HS-27A (cell line): ENCODE results near the gene ABCA12.

ENCODE experiments used
- DNase-seq: peaks from one replicate; pipeline ENCODE4 v3.0.0-alpha.2; 2012; ENCODE audit warnings: low read depth, missing footprints

Gene ABCA12

DNA sequence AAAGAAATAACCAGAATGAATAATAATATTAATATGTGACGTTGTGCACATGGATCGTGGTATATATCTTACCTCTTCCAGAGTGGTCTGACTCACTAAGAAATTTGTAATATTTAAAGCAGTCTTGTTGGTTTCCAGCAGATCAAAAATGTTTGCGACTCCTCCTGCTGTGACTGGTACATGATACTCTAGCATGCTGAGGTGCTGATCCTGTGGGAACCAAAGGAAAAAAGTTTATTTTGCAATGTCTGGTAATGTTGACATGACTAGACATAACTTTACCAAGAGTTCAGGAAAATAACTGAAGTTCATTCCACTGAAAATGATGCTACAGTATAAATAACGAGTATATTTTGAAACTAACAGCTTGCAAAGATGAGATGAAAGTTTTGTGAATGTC is 204.4 kb downstream of the ABCA12 start:
- no peak for DNase-seq

- no peak for DNase-seq
These were observed 233.8 kb downstream of the ABCA12 start for GRCh38 chr2:214904634-214905033.

DNA sequence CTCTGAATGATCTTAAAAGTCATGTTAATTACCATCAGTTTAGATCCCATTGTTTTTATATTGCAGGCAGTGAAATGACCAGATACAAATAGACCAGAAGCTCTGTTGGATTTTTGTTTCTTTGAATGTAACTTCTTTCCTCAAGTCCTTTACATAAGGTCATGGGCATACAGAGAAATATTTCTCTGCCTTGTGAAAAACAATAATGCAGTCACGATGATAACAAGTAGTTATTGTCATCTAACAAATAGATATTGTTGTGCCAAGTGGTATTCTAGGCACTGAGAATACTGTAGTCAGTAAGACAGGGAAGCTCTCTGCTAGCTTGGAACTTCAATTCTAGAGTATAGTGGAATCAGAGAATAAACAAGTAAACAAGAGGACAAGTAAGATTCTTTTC is 234.2 kb downstream of the ABCA12 start:
- no peak for DNase-seq

DNA sequence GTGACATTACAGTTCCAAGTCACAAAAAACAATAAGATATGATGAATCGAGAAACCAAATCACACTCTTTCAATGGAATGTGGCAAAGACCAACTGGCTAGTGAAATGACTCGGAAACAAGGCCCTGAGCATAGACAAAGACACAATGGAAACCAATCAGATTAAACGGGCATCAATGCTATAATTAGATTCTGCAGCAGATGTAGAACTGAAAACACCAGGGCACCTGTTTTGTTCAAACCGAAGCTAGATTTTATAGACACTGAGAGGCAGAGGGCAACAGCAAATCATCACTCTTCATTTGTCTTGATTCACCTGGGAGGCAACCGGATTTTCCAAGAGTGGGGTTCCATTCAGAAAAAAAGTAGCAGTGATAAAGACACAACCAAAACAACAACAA is 236.1 kb downstream of the ABCA12 start:
- DNase-seq = no peak

- no peak for DNase-seq
These were observed 238.7 kb downstream of the ABCA12 start for GRCh38 chr2:214899751-214900150.

DNA sequence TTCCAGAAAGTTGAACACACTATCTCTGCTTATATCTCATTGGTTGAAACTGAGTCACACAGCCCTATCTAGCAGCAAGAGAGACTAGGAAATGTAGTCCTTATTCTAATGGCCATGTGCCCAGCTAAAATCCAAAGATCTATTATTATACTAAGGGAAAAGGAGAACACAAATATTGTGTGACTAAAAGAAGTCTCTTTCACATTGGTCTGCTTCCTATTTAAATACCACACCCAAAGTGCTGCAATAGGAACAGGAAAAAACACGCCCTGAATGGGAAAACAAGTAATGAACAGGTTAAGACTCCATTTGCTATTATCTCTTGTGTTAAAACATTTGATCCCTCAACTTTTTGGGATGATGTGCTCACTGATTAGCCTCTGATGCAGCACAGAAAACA is 242.2 kb downstream of the ABCA12 start:
- DNase-seq = no peak

DNA sequence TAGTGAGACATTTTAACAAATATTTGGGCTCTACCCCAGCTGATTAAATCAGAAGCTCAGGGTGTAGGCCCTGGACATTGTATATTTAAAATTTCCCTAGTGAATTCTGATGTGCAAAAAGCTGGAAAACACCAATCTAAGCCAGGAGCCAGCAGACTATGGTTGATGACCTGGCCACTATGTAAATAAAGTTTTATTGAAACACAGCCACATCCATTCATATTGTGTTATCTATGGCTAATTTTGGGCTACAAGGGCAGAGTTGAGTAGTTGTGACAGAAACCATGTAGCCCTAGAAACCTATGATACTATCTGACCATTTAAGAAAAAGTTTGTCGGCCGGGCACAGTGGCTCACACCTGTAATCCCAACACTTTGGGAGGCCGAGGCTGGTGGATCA is 243.0 kb downstream of the ABCA12 start:
- DNase-seq = no peak

DNA sequence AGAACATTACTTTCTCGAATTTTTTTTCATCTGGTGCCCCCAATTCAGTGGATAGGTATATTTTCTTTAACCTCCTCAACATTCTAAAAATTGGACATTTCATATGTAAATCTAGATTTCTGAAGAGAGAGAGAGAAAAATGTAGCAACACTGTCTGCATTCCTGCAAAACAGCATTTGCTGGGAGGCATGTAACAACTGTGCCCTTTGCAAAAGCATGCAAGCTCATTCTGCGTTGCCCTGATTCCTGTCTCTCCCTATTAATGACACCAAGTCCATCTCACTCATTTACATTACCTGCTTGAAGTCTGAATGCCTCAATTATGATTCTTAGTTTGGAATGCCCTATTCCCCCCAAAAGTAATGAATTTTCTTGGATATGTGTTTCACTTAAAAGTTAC is 249.1 kb downstream of the ABCA12 start:
- no peak for DNase-seq

GRCh38 chr2:214881647-214882202 is 256.7 kb downstream of the ABCA12 start:
- no peak for DNase-seq
